Spleen (tissue), 11 donors: Measurements from ENCODE around the gene U2SURP. TPM values are rescaled to one million over a fixed set of nuclear protein-coding genes. Genes with fewer than 3 reads are reported as not detected.

Experiments
- DNase-seq: peaks from one replicate; pipeline ENCODE4 v3.0.0-alpha.2; 2020
- H3K27ac ChIP-seq, 8 donors: fragments of 200-600 bp; sonication (generic) in 7 of 8; 1 replicate in 4 of 8; 2 replicates in 4 of 8; pipeline versions ENCODE4 v1.5.0 to v1.8.0; 2016 to 2021; ENCODE audit warnings: inconsistent platforms in 4 of 8, mild to moderate bottlenecking in 4 of 8, moderate library complexity in 1 of 8
- H3K27me3 ChIP-seq, 7 donors: fragments of 200-600 bp; sonication (generic) in 6 of 7; replicated peaks in 1 of 7; 1 replicate in 4 of 7; 2 replicates in 3 of 7; pipeline versions ENCODE4 v1.5.0 to v1.8.0; 2016 to 2021; ENCODE audit warnings: inconsistent platforms in 3 of 7, mild to moderate bottlenecking in 1 of 7
- H3K36me3 ChIP-seq, 6 donors: fragments of 200-600 bp; sonication (generic) in 5 of 6; 1 replicate in 4 of 6; 2 replicates in 2 of 6; pipeline versions ENCODE4 v1.5.0 to v1.8.0; 2016 to 2021; ENCODE audit warnings: inconsistent platforms in 2 of 6
- H3K4me1 ChIP-seq, 6 donors: fragments of 200-600 bp; sonication (generic) in 5 of 6; 1 replicate in 3 of 6; 2 replicates in 3 of 6; pipeline versions ENCODE4 v1.5.0 to v1.8.0; 2016 to 2021; ENCODE audit warnings: inconsistent platforms in 3 of 6
- H3K4me3 ChIP-seq, 8 donors: fragments of 200-600 bp; sonication (generic) in 7 of 8; 1 replicate in 4 of 8; 2 replicates in 4 of 8; pipeline versions ENCODE4 v1.5.0 to v1.8.0; 2016 to 2021; ENCODE audit warnings: inconsistent platforms in 4 of 8, mild to moderate bottlenecking in 4 of 8, moderate library complexity in 2 of 8
- H3K9me3 ChIP-seq, 8 donors: fragments of 200-600 bp; sonication (generic) in 7 of 8; 1 replicate in 4 of 8; 2 replicates in 4 of 8; pipeline versions ENCODE4 v1.5.0 to v1.8.0; 2016 to 2021; ENCODE audit warnings: inconsistent platforms in 4 of 8
- POLR2A ChIP-seq, 3 donors: fragments of 450-650 bp; IDR thresholded peaks; one replicate each; pipeline ENCODE4 v1.5.1; 2017; ENCODE audit warnings: antibody characterized with exemption in 3 of 3, mild to moderate bottlenecking in 1 of 3
- POLR2AphosphoS5 ChIP-seq, 3 donors: sonication (generic); formaldehyde crosslinking; IDR thresholded peaks; one replicate each; pipeline ENCODE4 v1.5.1; 2017; ENCODE audit warnings: antibody characterized with exemption in 3 of 3
- WGBS, 5 donors: extraction: QIAGEN DNeasy Blood & Tissue Kit in 3 of 5; methylation state at CpG; one replicate each; pipeline versions ENCODE4 v1.1.5 to v1.1.7; 2013 to 2018; 5-methylcytosine and 5-hydroxymethylcytosine counted together
- intact Hi-C: fragments of 100-400 bp; cut with DNase I; formaldehyde crosslinking; loops from one replicate; pipeline ENCODE4 v1.15.0; 2023; ENCODE audit warnings: low total_unique reads
- polyA plus RNA-seq, 3 donors: library from polyadenylated mRNA; stranded (reverse); fragments of 200-250 nt; gene quantifications; one replicate each; pipeline ENCODE4 v1.2.1, GENCODE V29; 2013
- total RNA-seq, 7 donors: library from RNA; depleted of rRNA in 3 of 7; stranded (reverse); fragments of >200 nt in 3 of 7; fragmentation: NEBNext Ultra II Directional in 4 of 7; extraction: Animal tissue kit (Norgen Biotek cat#: 25700) in 4 of 7; gene quantifications; one replicate each; pipeline versions ENCODE4 v1.1.0 to v1.2.1, GENCODE V29; 2016 to 2021
- TF ChIP-seq, protein P1 (sequence below), 11 experiments: fragments of 200-600 bp in 7 of 11; fragments of 450-650 bp in 4 of 11; sonication (generic) in 4 of 11; IDR thresholded peaks in 8 of 11; conservative IDR thresholded peaks in 3 of 11; 1 replicate in 7 of 11; 2 replicates in 4 of 11; pipeline versions ENCODE4 v1.4.0 to v1.8.0; 2016 to 2021; ENCODE audit warnings: antibody characterized with exemption in 11 of 11, inconsistent platforms in 4 of 11, mild to moderate bottlenecking in 1 of 11
- donor health status: healthy with polysubstance abuse.
- donor health status: DM: no; HTN: no; CAD: no; lungs with moderate emphysema.
- donor health status: DM: no; HTN: no; CAD: no.
- donor health status: Bipolar disorder and iron deficiency.
- donor health status: healthy.
- donor health status: DM: no; HTN: no; CAD: no.
- donor health status: DM: yes; HTN: yes; CAD: no.

U2SURP gene
- total and polyA plus RNA-seq, 10 donors = 29.7 to 130 (median 94.6) TPM

DNA sequence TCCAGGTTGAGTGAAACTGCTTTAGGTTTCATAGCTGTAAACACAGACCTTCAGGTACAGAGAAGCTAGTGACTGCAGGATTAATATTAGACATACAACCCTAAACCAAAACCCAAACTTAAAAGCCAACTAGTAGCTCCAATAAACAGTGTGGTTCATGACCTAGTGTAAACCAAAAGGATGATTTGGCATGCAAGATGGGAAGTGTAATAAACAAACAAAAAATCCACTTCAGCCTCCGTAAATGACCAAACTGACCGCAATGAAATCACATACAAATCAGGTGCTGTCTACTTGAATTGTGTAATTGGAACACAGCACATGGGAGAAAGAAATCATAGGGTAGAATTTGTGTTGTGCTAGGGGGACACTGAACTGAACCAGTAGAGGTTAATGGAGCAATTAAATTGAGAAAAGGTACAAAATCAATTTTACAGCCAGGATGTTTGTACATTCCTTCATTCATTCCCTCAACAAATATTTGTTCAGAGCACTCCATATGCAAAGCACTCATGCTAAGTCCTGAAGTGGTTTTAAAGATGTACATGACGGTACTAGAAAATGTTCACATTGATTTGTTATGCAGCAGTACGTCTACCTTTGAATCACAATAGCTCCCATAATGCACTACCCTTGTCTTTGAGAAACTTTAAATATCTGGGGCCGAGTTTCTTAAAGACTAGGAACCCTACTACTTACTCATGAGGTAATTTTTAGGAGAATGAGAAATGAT is 96.8 kb downstream of the U2SURP start:
- TF ChIP-seq, protein P1, sequence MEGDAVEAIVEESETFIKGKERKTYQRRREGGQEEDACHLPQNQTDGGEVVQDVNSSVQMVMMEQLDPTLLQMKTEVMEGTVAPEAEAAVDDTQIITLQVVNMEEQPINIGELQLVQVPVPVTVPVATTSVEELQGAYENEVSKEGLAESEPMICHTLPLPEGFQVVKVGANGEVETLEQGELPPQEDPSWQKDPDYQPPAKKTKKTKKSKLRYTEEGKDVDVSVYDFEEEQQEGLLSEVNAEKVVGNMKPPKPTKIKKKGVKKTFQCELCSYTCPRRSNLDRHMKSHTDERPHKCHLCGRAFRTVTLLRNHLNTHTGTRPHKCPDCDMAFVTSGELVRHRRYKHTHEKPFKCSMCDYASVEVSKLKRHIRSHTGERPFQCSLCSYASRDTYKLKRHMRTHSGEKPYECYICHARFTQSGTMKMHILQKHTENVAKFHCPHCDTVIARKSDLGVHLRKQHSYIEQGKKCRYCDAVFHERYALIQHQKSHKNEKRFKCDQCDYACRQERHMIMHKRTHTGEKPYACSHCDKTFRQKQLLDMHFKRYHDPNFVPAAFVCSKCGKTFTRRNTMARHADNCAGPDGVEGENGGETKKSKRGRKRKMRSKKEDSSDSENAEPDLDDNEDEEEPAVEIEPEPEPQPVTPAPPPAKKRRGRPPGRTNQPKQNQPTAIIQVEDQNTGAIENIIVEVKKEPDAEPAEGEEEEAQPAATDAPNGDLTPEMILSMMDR (IDR thresholded peaks at IDR 0.05 in 8 of 11, conservative IDR thresholded peaks at IDR 0.05 in 3 of 11) = no peak
- Histone ChIP-seq H3K36me3 (no peaks in the 10 kb centered on the region), H3K4me1 (peaks cover 0 to 4% (median 0%) of the 10 kb centered on the region in 6 donors), H3K9me3 (peaks cover 0 to 14% (median 0%) of the 10 kb centered on the region in 8 donors), H3K27me3 (no peaks in the 10 kb centered on the region), H3K4me3 (no peak overlapping the region), H3K27ac (no peak overlapping the region)
- DNase-seq = no peak
- WGBS, 5 donors = 88 to 96% (median 91%) methylated on average over 5 of the region's 5 CpGs
- intact Hi-C loops = no loop called here

DNA sequence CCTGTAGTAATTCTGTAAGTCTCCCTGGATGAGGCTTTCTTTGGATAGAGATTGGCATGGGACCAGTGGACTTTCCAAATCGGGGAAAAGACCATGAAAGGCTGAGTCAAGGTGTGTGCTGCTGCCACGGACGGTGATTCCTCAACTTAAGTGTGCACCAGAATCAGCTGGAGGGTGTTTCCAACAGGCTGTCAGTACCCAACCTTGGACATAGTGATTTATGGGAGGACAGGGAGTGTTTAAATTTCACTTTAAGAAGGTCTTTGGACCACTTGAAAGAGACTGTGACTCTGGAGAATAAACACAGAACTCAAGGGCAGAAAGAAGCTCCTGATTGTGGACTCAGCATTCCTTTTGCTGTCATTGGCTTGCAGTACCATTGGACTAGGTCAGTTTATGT is 97.8 kb downstream of the U2SURP start:
- peaks cover 0 to 24% (median 5%) of the 10 kb centered on the region in 8 donors for H3K9me3 ChIP-seq
- H3K4me1 ChIP-seq = peaks cover 0 to 4% (median 0%) of the 10 kb centered on the region in 6 donors
- peak overlapping the region in 2 of 8 donors; percentile 20 to 28 for H3K27ac ChIP-seq
- DNase-seq = no peak
- 69 to 89% (median 74%) methylated on average over 3 of the region's 3 CpGs for WGBS, 5 donors
- no peaks in the 10 kb centered on the region for H3K36me3 ChIP-seq
- intact Hi-C loops = no loop called here
- no peak overlapping the region for H3K4me3 ChIP-seq
- no peak for TF ChIP-seq POLR2A (IDR thresholded peaks at IDR 0.05)
- no peaks in the 10 kb centered on the region for H3K27me3 ChIP-seq

DNA sequence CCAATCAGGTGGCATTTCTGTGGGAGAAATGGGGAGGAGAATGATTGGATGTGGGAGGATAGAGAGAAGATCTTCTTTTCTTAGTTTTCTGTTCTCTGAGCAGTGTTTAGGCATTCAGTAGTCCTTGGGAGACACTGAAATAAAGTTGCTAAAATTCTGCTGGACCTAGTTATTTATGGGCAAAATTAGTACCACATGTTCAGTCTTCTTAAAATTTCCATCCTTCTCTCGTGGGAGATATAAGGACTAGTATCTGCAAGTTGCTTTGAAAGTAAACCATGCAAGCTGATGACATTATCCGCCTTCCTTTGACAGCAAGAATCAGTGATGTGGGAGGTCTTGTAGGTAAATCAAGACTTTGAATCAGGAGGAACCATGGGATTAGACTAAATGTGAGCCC is 98.3 kb downstream of the U2SURP start:
- Histone ChIP-seq H3K27ac (peak overlapping the region in 1 of 8 donors; percentile 20), H3K27me3 (no peaks in the 10 kb centered on the region), H3K9me3 (peaks cover 0 to 29% (median 10%) of the 10 kb centered on the region in 8 donors), H3K4me3 (no peak overlapping the region), H3K4me1 (peaks cover 0 to 4% (median 0%) of the 10 kb centered on the region in 6 donors), H3K36me3 (no peaks in the 10 kb centered on the region)
- TF ChIP-seq POLR2AphosphoS5 (IDR thresholded peaks at IDR 0.05) = no peak
- no peak for TF ChIP-seq POLR2A (IDR thresholded peaks at IDR 0.05)
- TF ChIP-seq, protein P1 (IDR thresholded peaks at IDR 0.05 in 8 of 11, conservative IDR thresholded peaks at IDR 0.05 in 3 of 11) = no peak
- WGBS, 5 donors = 83 to 91% (median 86%) methylated on average over 2 of the region's 2 CpGs
- no peak for DNase-seq
- intact Hi-C loops = no loop called here

DNA sequence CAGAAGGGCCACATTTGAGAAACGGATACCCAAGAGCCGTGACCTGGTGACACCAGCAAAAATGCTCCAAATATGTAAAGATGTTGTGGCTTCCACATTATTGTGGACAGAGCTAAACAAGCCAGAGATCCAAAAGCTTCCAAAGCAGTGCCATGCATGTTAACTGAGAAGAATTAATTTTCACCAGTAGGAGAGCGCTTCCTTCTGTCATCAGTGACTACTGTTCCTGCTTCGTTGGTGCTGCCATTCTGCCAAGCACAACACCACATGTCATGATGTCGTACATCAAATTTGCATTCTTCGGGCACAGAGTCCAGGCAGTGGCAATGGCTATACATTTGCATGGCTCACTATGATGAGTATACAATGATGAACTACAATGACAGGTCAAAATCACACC is 99.1 kb downstream of the U2SURP start:
- no peak overlapping the region for H3K4me3 ChIP-seq
- H3K36me3 ChIP-seq = no peaks in the 10 kb centered on the region
- peaks cover 0 to 4% (median 0%) of the 10 kb centered on the region in 6 donors for H3K4me1 ChIP-seq
- DNase-seq = no peak
- H3K27ac ChIP-seq = no peak overlapping the region
- no peaks in the 10 kb centered on the region for H3K27me3 ChIP-seq
- peaks cover 0 to 37% (median 18%) of the 10 kb centered on the region in 8 donors for H3K9me3 ChIP-seq
- WGBS, 5 donors = 85 to 90% (median 89%) methylated on average over 6 of the region's 6 CpGs
- intact Hi-C loops = no loop called here
- no peak for TF ChIP-seq POLR2AphosphoS5 (IDR thresholded peaks at IDR 0.05)

DNA sequence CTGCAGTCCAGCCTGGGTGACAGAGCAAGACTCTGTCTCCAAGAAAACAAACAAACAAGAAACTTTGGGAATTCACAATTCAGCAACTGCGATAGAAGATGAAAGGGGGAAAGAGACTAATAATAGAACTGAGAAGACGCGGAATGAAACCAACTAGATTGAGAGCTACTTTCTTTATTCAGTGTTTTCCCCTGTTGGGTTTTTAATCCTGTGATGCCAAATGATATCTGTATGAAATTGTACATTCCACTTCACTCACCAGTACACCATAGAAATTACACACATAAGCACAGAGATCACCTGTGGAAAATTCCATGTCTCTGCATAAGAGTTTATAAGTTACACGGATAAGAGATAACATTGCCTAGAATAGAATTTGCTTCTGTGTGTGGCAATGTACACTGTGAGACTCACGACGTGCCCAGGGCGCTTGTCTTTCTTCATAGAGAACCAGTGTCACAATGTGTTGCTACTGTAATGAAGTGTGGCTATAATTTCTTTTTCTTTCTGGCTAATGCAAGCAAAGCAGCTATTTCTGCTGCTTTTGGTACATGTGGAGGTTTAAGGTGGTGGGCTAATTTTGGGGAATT is 100.5 kb downstream of the U2SURP start:
- Histone ChIP-seq H3K9me3 (peaks cover 0 to 40% (median 30%) of the 10 kb centered on the region in 8 donors), H3K4me3 (no peak overlapping the region), H3K27me3 (no peaks in the 10 kb centered on the region), H3K36me3 (no peaks in the 10 kb centered on the region), H3K4me1 (peaks cover 0 to 4% (median 0%) of the 10 kb centered on the region in 6 donors), H3K27ac (no peak overlapping the region)
- intact Hi-C loops = no loop called here
- DNase-seq = no peak
- no peak for TF ChIP-seq POLR2A (IDR thresholded peaks at IDR 0.05)
- TF ChIP-seq POLR2AphosphoS5 (IDR thresholded peaks at IDR 0.05) = no peak
- TF ChIP-seq, protein P1 (IDR thresholded peaks at IDR 0.05 in 8 of 11, conservative IDR thresholded peaks at IDR 0.05 in 3 of 11) = no peak
- 83 to 94% (median 86%) methylated on average over 7 of the region's 7 CpGs for WGBS, 5 donors
